ENCODE results near the gene TSPAN12.

The TSPAN12 gene

DNA sequence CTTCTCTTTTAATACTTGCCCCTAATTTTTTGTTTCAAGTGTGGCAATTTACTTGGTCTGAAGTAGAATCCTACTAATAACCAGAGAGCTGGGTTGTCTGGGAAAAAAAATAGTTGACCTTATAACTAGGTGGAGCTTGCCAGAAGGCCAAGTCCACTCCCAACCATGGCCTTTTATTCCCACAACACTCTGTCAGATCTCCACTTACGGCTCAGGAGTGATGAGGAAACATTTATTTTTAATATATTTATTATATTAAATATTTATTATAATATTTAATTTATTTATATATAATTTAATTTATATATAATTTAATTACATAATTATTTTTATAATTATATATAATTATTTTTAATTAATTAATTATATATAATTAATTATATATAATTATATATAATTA, 58.8 kb downstream of the TSPAN12 start:
- no peak overlapping the region for H3K4me3 ChIP-seq (replicated peaks in 1 of 2; ENCODE audit: low read depth in 2 of 2, low read length in 2 of 2)
- no peak for DNase-seq (ENCODE audit: low read depth in 2 of 2)
- TF ChIP-seq, protein P1, sequence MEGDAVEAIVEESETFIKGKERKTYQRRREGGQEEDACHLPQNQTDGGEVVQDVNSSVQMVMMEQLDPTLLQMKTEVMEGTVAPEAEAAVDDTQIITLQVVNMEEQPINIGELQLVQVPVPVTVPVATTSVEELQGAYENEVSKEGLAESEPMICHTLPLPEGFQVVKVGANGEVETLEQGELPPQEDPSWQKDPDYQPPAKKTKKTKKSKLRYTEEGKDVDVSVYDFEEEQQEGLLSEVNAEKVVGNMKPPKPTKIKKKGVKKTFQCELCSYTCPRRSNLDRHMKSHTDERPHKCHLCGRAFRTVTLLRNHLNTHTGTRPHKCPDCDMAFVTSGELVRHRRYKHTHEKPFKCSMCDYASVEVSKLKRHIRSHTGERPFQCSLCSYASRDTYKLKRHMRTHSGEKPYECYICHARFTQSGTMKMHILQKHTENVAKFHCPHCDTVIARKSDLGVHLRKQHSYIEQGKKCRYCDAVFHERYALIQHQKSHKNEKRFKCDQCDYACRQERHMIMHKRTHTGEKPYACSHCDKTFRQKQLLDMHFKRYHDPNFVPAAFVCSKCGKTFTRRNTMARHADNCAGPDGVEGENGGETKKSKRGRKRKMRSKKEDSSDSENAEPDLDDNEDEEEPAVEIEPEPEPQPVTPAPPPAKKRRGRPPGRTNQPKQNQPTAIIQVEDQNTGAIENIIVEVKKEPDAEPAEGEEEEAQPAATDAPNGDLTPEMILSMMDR (IDR thresholded peaks at IDR 0.05; ENCODE audit: low read depth, low read length) = no peak

DNA sequence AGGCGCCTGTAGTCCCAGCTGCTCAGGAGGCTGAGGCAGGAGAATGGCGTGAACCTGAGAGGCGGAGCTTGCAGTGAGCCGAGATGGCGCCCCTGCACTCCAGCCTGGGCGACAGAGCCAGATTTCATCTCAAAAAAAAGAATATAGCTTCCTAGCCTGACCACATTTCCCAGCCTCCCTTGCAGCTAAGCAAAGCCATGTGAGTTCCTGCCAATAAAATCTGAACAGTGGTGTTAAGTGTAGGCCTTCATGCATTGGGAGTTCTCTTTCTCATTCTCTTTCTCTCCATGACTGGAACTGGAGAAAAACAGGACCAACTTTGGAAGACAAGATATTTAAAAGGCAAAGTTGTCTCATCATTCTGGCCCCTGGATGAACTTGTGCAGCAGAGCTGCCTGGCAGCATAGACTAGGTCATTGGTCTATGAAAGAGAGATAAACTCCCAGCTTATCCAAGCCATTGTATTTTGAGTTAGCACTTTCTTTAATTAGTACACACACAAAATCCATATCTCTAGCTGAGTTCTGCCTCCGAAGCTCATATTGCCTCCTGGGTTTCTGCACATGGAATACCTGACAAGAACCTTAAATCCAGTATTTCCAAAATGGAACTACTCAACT, 60.8 kb downstream of the TSPAN12 start:
- no peak for DNase-seq (ENCODE audit: low read depth in 2 of 2)
- H3K4me3 ChIP-seq (replicated peaks in 1 of 2; ENCODE audit: low read depth in 2 of 2, low read length in 2 of 2) = no peak overlapping the region
- TF ChIP-seq, protein P1 (IDR thresholded peaks at IDR 0.05; ENCODE audit: low read depth, low read length) = no peak

DNA sequence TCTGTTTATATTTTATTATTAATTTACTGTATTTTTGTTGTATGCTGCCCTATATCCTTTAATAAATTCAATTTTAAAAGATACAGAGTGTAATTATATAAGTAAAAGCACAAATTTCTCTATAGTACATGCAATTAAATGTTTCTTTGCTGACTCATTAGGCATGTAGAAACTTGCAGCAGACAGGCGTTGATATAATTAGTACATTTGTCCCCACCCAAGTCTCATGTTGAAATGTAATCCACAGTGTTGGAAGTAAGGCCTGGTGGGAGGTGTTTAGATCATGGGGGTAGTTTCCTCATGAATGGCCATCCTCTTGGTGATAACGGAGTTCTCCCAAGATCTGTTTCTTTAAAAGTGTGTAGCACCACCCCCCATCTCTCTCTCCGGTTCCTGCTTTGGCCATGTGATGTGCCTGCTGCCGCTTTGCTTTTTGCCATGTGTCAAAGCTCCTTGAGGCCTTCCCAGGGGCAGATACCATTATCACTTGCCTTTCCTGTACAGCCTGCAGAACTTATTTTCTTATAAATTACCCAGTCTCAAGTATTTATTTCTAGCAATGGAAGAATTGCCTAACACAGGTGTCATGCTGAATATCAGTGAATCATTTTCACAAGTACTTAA, 63.7 kb downstream of the TSPAN12 start:
- no peak overlapping the region for H3K4me3 ChIP-seq (replicated peaks in 1 of 2; ENCODE audit: low read depth in 2 of 2, low read length in 2 of 2)
- TF ChIP-seq, protein P1 (IDR thresholded peaks at IDR 0.05; ENCODE audit: low read depth, low read length) = no peak
- DNase-seq (ENCODE audit: low read depth in 2 of 2) = peak; percentile 7 to 9

DNA sequence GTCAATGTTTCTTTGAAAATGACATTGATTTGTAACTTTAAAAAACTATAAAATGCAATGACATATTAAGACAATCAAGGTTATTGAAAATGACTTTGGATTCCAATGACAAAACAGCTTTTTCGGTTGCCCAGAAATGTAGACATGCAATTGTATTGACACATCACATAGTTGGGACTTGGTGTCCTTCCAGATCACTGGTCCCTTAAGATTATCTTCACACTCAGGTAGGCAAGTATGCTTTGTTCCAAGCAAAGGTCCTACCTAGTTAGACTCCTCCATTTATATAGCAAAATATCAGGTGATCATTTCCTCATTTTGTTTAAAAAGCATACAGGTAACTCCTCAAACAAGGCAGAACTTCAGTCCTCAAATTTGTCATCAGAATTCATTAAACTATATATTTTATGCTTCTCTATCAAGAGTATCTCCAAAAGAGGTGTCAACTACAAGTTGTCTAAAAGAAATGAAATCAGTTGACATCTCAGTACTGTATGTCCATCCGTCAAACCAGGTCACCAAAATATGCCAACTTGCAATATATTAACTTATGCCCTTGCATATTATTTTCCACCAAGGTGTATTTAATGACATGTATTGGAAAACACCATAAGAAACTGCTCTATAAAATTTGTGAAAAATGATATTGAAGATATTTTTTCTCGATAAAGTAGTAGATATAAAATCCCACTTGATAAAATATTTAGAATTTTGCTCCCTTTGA, 64.6 kb downstream of the TSPAN12 start:
- DNase-seq (ENCODE audit: low read depth in 2 of 2) = no peak
- H3K4me3 ChIP-seq (replicated peaks in 1 of 2; ENCODE audit: low read depth in 2 of 2, low read length in 2 of 2) = no peak overlapping the region
- TF ChIP-seq, protein P1 (IDR thresholded peaks at IDR 0.05; ENCODE audit: low read depth, low read length) = no peak

DNA sequence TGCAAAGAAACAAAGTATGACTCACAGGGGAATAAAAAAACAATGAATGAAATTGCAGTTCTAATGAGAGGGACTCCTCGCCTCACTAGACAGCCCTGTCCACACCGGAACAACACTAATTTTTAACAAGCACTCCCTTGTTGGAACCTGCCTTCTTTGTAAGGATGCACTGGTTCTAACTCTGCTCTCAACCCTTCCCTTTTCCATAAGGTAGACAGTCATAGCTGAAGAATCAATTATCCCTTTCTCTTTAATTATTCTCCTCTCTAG, 65.1 kb downstream of the TSPAN12 start:
- TF ChIP-seq, protein P1 (IDR thresholded peaks at IDR 0.05; ENCODE audit: low read depth, low read length) = no peak
- H3K4me3 ChIP-seq (replicated peaks in 1 of 2; ENCODE audit: low read depth in 2 of 2, low read length in 2 of 2) = no peak overlapping the region
- peak in 1 of 2 donors; percentile 7 for DNase-seq (ENCODE audit: low read depth in 2 of 2)

DNA sequence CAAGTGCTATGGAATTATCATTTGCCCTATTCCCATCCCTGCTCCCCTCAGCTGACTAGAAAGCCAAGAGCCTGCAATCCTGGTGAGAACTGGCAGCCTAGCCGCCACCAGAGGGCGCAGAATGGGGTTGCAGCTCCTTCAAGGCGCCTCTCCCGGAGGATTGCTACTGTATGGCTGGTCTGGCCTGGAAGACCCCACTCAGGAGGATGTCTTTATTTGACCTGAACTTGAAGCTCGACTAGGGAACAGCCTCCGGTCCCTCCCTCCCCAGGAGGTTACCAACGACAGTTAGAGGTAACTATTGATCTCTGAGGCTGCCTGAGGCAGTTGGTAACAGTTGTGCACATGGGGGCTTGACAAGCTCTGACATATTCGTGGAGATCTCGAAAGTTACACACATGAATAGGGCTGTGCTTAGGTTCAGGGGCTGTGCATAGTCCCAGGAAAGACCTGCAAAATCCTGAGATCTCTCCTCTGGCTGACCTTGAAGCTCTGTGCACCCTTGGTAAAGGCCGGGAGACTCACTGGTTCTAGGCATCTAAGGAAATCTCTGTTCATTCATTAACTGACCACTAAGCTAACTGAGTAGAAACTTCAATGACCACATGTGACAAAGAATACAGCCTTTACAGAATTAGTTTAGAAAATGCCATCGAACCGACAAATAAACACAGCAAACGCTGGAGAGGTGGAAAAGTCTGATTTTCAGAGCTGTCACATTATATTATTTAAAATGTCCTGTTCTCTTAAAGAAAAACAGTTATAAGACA, 65.7 kb downstream of the TSPAN12 start:
- no peak overlapping the region for H3K4me3 ChIP-seq (replicated peaks in 1 of 2; ENCODE audit: low read depth in 2 of 2, low read length in 2 of 2)
- peak; percentile 78 to 83 for DNase-seq (ENCODE audit: low read depth in 2 of 2)
- TF ChIP-seq, protein P1 (IDR thresholded peaks at IDR 0.05; ENCODE audit: low read depth, low read length) = peak; percentile 95
